ENCODE results near the gene LRRC4C. TPM values are rescaled to one million over a fixed set of nuclear protein-coding genes. Genes with fewer than 3 reads are reported as not detected.

LRRC4C gene
- total RNA-seq, 1 experiment from 2014 or later: 0.72 TPM

DNA sequence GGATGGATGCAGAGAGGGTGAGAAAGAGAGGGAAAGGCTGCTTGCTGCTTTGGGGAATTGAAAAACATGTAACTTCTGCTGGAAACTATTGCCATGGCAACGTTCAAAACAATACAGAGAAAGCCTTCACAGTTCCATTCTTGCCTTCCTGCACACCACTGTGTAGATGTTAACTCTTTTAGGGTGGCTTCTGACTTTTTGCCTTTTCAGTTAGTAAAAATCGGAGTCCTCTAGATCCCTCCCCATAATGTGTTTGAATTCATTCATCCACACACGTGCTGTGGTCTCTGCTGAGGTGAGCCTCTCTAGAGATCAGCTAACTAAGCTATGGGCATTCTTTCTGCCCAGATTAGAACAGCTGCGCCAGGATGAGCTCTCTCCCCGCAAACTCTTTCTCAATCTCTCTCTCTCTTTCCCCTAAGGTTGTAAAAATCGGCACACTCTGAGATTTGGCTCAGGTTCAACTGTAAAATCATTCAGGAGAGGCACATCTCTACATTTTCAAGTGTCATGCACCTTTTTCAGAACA, 1178.3 kb downstream of the LRRC4C start:
- ChIA-PET CTCF (interaction anchor here (1.1 kb wide), 1 partner anchor 13 kb away, joined by 3 read pairs; no protein-coding TSS in a partner anchor), POLR2A (no interaction called here)
- Mint-ChIP-seq H3K4me1 (peaks cover 18% of the 10 kb centered on the region), H3K27ac (no peak overlapping the region), H3K36me3 (no peaks in the 10 kb centered on the region), H3K4me3 (no peak overlapping the region), H3K27me3 (ENCODE audit: low read depth) (peaks cover 57% of the 10 kb centered on the region), H3K9me3 (no peaks in the 10 kb centered on the region)
- peak; percentile 18; the same call in 1 of the 2 replicates for ATAC-seq
- DNase-seq (ENCODE audit: low spot score): no peak
- TF ChIP-seq, protein P1, sequence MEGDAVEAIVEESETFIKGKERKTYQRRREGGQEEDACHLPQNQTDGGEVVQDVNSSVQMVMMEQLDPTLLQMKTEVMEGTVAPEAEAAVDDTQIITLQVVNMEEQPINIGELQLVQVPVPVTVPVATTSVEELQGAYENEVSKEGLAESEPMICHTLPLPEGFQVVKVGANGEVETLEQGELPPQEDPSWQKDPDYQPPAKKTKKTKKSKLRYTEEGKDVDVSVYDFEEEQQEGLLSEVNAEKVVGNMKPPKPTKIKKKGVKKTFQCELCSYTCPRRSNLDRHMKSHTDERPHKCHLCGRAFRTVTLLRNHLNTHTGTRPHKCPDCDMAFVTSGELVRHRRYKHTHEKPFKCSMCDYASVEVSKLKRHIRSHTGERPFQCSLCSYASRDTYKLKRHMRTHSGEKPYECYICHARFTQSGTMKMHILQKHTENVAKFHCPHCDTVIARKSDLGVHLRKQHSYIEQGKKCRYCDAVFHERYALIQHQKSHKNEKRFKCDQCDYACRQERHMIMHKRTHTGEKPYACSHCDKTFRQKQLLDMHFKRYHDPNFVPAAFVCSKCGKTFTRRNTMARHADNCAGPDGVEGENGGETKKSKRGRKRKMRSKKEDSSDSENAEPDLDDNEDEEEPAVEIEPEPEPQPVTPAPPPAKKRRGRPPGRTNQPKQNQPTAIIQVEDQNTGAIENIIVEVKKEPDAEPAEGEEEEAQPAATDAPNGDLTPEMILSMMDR (IDR thresholded peaks at IDR 0.05): no peak
- TF ChIP-seq NFE2L1 (CRISPR knock-in tag; IDR thresholded peaks at IDR 0.05) (no peak), JUN (CRISPR knock-in tag; IDR thresholded peaks at IDR 0.05) (no peak), FOXJ3 (CRISPR knock-in tag; IDR thresholded peaks at IDR 0.05; ENCODE audit: borderline replicate concordance) (no peak), FOXP1 (CRISPR knock-in tag; IDR thresholded peaks at IDR 0.05; ENCODE audit: borderline replicate concordance) (no peak)
- TF ChIP-seq, protein P2, sequence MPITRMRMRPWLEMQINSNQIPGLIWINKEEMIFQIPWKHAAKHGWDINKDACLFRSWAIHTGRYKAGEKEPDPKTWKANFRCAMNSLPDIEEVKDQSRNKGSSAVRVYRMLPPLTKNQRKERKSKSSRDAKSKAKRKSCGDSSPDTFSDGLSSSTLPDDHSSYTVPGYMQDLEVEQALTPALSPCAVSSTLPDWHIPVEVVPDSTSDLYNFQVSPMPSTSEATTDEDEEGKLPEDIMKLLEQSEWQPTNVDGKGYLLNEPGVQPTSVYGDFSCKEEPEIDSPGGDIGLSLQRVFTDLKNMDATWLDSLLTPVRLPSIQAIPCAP (CRISPR knock-in tag; IDR thresholded peaks at IDR 0.05): no peak
- TF ChIP-seq, protein P3, sequence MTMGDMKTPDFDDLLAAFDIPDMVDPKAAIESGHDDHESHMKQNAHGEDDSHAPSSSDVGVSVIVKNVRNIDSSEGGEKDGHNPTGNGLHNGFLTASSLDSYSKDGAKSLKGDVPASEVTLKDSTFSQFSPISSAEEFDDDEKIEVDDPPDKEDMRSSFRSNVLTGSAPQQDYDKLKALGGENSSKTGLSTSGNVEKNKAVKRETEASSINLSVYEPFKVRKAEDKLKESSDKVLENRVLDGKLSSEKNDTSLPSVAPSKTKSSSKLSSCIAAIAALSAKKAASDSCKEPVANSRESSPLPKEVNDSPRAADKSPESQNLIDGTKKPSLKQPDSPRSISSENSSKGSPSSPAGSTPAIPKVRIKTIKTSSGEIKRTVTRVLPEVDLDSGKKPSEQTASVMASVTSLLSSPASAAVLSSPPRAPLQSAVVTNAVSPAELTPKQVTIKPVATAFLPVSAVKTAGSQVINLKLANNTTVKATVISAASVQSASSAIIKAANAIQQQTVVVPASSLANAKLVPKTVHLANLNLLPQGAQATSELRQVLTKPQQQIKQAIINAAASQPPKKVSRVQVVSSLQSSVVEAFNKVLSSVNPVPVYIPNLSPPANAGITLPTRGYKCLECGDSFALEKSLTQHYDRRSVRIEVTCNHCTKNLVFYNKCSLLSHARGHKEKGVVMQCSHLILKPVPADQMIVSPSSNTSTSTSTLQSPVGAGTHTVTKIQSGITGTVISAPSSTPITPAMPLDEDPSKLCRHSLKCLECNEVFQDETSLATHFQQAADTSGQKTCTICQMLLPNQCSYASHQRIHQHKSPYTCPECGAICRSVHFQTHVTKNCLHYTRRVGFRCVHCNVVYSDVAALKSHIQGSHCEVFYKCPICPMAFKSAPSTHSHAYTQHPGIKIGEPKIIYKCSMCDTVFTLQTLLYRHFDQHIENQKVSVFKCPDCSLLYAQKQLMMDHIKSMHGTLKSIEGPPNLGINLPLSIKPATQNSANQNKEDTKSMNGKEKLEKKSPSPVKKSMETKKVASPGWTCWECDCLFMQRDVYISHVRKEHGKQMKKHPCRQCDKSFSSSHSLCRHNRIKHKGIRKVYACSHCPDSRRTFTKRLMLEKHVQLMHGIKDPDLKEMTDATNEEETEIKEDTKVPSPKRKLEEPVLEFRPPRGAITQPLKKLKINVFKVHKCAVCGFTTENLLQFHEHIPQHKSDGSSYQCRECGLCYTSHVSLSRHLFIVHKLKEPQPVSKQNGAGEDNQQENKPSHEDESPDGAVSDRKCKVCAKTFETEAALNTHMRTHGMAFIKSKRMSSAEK (CRISPR knock-in tag; IDR thresholded peaks at IDR 0.05; ENCODE audit: borderline replicate concordance): no peak
- TF ChIP-seq, protein P4, sequence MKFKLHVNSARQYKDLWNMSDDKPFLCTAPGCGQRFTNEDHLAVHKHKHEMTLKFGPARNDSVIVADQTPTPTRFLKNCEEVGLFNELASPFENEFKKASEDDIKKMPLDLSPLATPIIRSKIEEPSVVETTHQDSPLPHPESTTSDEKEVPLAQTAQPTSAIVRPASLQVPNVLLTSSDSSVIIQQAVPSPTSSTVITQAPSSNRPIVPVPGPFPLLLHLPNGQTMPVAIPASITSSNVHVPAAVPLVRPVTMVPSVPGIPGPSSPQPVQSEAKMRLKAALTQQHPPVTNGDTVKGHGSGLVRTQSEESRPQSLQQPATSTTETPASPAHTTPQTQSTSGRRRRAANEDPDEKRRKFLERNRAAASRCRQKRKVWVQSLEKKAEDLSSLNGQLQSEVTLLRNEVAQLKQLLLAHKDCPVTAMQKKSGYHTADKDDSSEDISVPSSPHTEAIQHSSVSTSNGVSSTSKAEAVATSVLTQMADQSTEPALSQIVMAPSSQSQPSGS (CRISPR knock-in tag; IDR thresholded peaks at IDR 0.05; ENCODE audit: borderline replicate concordance, low read depth): no peak

DNA sequence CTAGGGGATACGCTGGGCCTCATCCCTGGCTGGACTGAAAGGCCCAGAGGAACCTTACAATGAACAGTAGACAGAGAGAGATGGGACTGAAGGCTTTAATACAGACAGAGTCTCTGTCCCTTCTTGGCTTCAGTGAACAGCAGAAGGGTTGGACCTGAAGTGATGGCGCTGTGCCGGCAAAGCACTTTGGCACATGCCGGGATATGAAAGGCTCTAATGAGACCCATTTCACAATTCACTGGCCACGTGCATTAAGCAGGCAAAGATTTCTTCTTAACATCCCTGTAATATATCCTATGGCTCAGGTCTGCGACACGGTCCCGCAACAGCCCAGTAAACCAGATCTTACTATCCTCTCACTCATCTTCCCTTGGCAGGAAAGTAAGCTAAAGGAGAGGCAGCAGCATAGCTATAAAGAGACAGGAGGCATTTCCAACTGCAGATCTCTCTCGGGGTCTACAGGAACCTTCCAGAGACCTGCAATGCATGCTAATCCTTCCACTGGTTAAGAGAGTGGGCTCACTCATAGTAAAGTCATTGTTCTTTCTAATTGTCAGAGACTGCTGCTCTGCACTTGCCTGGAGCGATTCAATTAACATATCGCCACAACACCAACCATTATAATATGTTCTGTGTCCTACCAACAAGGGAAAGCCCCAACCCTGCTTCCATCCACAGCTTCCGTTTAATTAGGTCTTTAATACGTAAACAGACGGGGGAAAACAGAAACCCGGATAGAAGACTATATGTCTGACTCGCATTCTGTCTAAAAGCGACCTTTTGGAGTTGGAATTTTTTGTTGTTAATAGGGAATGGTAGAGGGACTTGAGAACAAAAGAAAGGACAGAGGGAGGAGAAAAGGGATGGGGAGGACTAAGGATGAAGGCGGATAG, 1179.0 kb downstream of the LRRC4C start:
- H3K36me3 Mint-ChIP-seq: no peaks in the 10 kb centered on the region
- H3K27me3 Mint-ChIP-seq (ENCODE audit: low read depth): peaks cover 50% of the 10 kb centered on the region
- peak; percentile 50 for ATAC-seq
- CTCF ChIA-PET: interaction anchor here (1.1 kb wide), 1 partner anchor 14 kb away, joined by 3 read pairs; no protein-coding TSS in a partner anchor
- DNase-seq (ENCODE audit: low spot score): no peak
- POLR2A ChIA-PET: no interaction called here
- H3K9me3 Mint-ChIP-seq: no peaks in the 10 kb centered on the region
- H3K4me1 Mint-ChIP-seq: peaks cover 18% of the 10 kb centered on the region
- H3K27ac Mint-ChIP-seq: no peak overlapping the region
- H3K4me3 Mint-ChIP-seq: no peak overlapping the region
- TF ChIP-seq, protein P5, sequence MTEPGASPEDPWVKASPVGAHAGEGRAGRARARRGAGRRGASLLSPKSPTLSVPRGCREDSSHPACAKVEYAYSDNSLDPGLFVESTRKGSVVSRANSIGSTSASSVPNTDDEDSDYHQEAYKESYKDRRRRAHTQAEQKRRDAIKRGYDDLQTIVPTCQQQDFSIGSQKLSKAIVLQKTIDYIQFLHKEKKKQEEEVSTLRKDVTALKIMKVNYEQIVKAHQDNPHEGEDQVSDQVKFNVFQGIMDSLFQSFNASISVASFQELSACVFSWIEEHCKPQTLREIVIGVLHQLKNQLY (CRISPR knock-in tag; IDR thresholded peaks at IDR 0.05): no peak
- TF ChIP-seq NR2C2 (CRISPR knock-in tag; IDR thresholded peaks at IDR 0.05) (no peak), CREB1 (CRISPR knock-in tag; IDR thresholded peaks at IDR 0.05) (no peak), RELA (CRISPR knock-in tag; IDR thresholded peaks at IDR 0.05; ENCODE audit: borderline replicate concordance) (no peak), NR1H2 (CRISPR knock-in tag; IDR thresholded peaks at IDR 0.05) (no peak), PRRX2 (CRISPR knock-in tag; IDR thresholded peaks at IDR 0.05) (no peak), ZNF232 (CRISPR knock-in tag; IDR thresholded peaks at IDR 0.05) (no peak)
- TF ChIP-seq, protein P6, sequence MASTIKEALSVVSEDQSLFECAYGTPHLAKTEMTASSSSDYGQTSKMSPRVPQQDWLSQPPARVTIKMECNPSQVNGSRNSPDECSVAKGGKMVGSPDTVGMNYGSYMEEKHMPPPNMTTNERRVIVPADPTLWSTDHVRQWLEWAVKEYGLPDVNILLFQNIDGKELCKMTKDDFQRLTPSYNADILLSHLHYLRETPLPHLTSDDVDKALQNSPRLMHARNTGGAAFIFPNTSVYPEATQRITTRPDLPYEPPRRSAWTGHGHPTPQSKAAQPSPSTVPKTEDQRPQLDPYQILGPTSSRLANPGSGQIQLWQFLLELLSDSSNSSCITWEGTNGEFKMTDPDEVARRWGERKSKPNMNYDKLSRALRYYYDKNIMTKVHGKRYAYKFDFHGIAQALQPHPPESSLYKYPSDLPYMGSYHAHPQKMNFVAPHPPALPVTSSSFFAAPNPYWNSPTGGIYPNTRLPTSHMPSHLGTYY (CRISPR knock-in tag; IDR thresholded peaks at IDR 0.05): no peak
- TF ChIP-seq, protein P7, sequence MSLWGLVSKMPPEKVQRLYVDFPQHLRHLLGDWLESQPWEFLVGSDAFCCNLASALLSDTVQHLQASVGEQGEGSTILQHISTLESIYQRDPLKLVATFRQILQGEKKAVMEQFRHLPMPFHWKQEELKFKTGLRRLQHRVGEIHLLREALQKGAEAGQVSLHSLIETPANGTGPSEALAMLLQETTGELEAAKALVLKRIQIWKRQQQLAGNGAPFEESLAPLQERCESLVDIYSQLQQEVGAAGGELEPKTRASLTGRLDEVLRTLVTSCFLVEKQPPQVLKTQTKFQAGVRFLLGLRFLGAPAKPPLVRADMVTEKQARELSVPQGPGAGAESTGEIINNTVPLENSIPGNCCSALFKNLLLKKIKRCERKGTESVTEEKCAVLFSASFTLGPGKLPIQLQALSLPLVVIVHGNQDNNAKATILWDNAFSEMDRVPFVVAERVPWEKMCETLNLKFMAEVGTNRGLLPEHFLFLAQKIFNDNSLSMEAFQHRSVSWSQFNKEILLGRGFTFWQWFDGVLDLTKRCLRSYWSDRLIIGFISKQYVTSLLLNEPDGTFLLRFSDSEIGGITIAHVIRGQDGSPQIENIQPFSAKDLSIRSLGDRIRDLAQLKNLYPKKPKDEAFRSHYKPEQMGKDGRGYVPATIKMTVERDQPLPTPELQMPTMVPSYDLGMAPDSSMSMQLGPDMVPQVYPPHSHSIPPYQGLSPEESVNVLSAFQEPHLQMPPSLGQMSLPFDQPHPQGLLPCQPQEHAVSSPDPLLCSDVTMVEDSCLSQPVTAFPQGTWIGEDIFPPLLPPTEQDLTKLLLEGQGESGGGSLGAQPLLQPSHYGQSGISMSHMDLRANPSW (CRISPR knock-in tag; conservative IDR thresholded peaks at IDR 0.05; ENCODE audit: low read depth): no peak
- TF ChIP-seq, protein P8, sequence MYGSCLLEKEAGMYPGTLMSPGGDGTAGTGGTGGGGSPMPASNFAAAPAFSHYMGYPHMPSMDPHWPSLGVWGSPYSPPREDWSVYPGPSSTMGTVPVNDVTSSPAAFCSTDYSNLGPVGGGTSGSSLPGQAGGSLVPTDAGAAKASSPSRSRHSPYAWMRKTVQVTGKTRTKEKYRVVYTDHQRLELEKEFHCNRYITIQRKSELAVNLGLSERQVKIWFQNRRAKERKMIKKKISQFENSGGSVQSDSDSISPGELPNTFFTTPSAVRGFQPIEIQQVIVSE (CRISPR knock-in tag; IDR thresholded peaks at IDR 0.05; ENCODE audit: borderline replicate concordance): no peak
